ENCODE measurements around the gene CSTPP1.

DNA sequence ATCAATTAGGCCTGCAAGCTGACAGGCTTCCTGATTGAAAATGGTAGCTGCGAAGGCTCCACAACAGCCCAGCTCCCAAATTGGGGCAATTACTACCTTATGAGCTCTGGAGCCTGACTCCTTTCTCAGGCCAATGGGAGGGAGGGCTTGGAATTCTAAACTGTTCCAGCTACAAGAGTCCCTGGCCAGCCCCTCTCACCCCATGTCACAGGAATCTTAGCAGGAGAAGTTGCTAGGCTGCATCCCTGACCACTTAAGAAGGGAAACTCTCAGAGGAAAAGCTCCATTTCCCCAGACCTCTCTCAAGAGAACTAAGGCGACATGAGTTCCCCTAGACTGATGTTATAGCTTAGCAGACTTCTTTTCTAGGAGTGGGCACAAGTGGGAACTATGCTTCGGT is 23.1 kb upstream of the CSTPP1 start:
- no peak for TF ChIP-seq CTCF (IDR thresholded peaks at IDR 0.05)
- TF ChIP-seq POLR2A (IDR thresholded peaks at IDR 0.05) = no peak
- TF ChIP-seq POLR2AphosphoS5 (IDR thresholded peaks at IDR 0.05) = no peak
